GM12878 (cell line): ENCODE results near the gene IP6K3. TPM values are rescaled to one million over a fixed set of nuclear protein-coding genes. Genes with fewer than 3 reads are reported as not detected.

Experiments
- ATAC-seq: fragments of 200-7000 bp; cut with Tn5 transposase; 3 replicates; pipeline ENCODE4 v1.9.1; 2020; ENCODE audit warnings: mild to moderate bottlenecking, moderate library complexity
- BruUV-seq: library from RNA; stranded (reverse); fragments of 400-500 nt; replicated peaks from 2 replicates; lab custom pipeline; 2021; lab: Mats Ljungman, UMichigan
- CTCF ChIA-PET: fragments of 300-600 bp; sonication (Branson Sonifier 250); formaldehyde crosslinking; extraction: SDS; loops from one replicate; lab custom pipeline; 2021; ENCODE audit warnings: inconsistent platforms; lab: Yijun Ruan, JAX
- POLR2A ChIA-PET: fragments of 350-600 bp; formaldehyde crosslinking; extraction: SDS; loops from one replicate; lab custom pipeline; 2021; ENCODE audit warnings: inconsistent platforms; lab: Charles Lee
- RAD21 ChIA-PET: fragments of 300-600 bp; sonication (Branson Sonifier 250); formaldehyde crosslinking; loops from one replicate; lab custom pipeline; 2023; ENCODE audit warnings: antibody characterized with exemption; ENCODE audit not compliant: unreplicated experiment; lab: Charles Lee
- SMC1A ChIA-PET: fragments of 300-600 bp; sonication (Branson Sonifier 250); formaldehyde crosslinking; loops from one replicate; lab custom pipeline; 2023; ENCODE audit not compliant: unreplicated experiment, uncharacterized antibody; lab: Charles Lee
- DNase-seq: peaks from one replicate; pipeline ENCODE4 v3.0.0-alpha.2; 2011; ENCODE audit warnings: low read depth, low spot score
- FAIRE-seq: peaks from 3 replicates; lab custom pipeline; 2011; peaks lifted over from hg19 to GRCh38; lab: Jason Lieb, UNC
- H2AFZ ChIP-seq: 2 replicates; pipeline ENCODE4 v1.6.0; 2011; ENCODE audit warnings: low read depth, low read length, control low read depth; ENCODE audit not compliant: control insufficient read depth
- H3K27ac ChIP-seq: 2 replicates; pipeline ENCODE4 v1.5.1; 2011; ENCODE audit warnings: control low read depth; ENCODE audit not compliant: control insufficient read depth, insufficient read depth
- H3K27me3 ChIP-seq, 2 experiments: replicated peaks in 1 of 2; 2 replicates each; pipeline versions ENCODE4 v1.6.0 to v1.6.1; 2011; ENCODE audit warnings: low read length in 1 of 2; ENCODE audit not compliant: control insufficient read depth in 2 of 2, insufficient read depth in 2 of 2
- H3K36me3 ChIP-seq, 2 experiments: 2 replicates each; pipeline ENCODE4 v1.5.1; 2011; ENCODE audit warnings: low read length in 1 of 2; ENCODE audit not compliant: control insufficient read depth in 2 of 2, insufficient read depth in 2 of 2
- H3K4me1 ChIP-seq: 2 replicates; pipeline ENCODE4 v1.6.1; 2011; ENCODE audit warnings: mild to moderate bottlenecking, low read length, moderate library complexity, mixed read lengths; ENCODE audit not compliant: control insufficient read depth, insufficient read depth
- H3K4me2 ChIP-seq: 2 replicates; pipeline ENCODE4 v1.6.0; 2011; ENCODE audit warnings: control low read depth; ENCODE audit not compliant: control insufficient read depth, insufficient read depth
- H3K4me3 ChIP-seq: fragments of 200-600 bp; sonication (generic); 2 replicates; pipeline ENCODE4 v1.5.1; 2016
- H3K79me2 ChIP-seq: 2 replicates; pipeline ENCODE4 v1.6.0; 2011; ENCODE audit warnings: low read length; ENCODE audit not compliant: control insufficient read depth, insufficient read depth
- H3K9ac ChIP-seq: 2 replicates; pipeline ENCODE4 v1.8.0; 2011; ENCODE audit warnings: low read length, control low read depth, mixed read lengths; ENCODE audit not compliant: control insufficient read depth, insufficient read depth
- H3K9me3 ChIP-seq: replicated peaks from 3 replicates; pipeline ENCODE4 v1.5.1; 2011; ENCODE audit warnings: mild to moderate bottlenecking, low read length; ENCODE audit not compliant: control insufficient read depth, insufficient read depth
- H4K20me1 ChIP-seq: 2 replicates; pipeline ENCODE4 v1.6.0; 2011; ENCODE audit not compliant: control insufficient read depth, insufficient read depth
- EGR1 ChIP-seq, 2 experiments: IDR thresholded peaks; 1 replicate in 1 of 2; 2 replicates in 1 of 2; pipeline ENCODE4 v1.6.1; 2011 to 2012; ENCODE audit warnings: low read depth in 2 of 2, low read length in 2 of 2, borderline replicate concordance in 1 of 2, mild to moderate bottlenecking in 1 of 2, moderate library complexity in 1 of 2
- HDGF ChIP-seq: fragments of 450-650 bp; IDR thresholded peaks from 2 replicates; pipeline ENCODE4 v1.6.1; 2016; ENCODE audit warnings: antibody characterized with exemption
- TARDBP ChIP-seq: IDR thresholded peaks from 2 replicates; pipeline ENCODE4 v1.6.1; 2016; ENCODE audit warnings: borderline replicate concordance
- ZNF622 ChIP-seq: fragments of 450-650 bp; IDR thresholded peaks from 2 replicates; pipeline ENCODE4 v1.6.1; 2017; ENCODE audit warnings: mild to moderate bottlenecking, inconsistent platforms
- WGBS: methylation state at CpG from one replicate; pipeline ENCODE4 v1.1.6; 2016; ENCODE audit warnings: low lambda C conversion rate; ENCODE audit not compliant: insufficient replicate concordance, insufficient coverage; ENCODE audit errors: missing lambda C conversion rate; 5-methylcytosine and 5-hydroxymethylcytosine counted together
- in situ Hi-C: fragments of 300-500 bp; cut with MboI; formaldehyde crosslinking; loops from 9 replicates; pipeline ENCODE4 v1.14.3; 2018; ENCODE audit warnings: mixed read lengths
- intact Hi-C: fragments of 100-400 bp; cut with micrococcal nuclease; formaldehyde crosslinking; loops from one replicate; pipeline ENCODE4 v1.14.2; 2022; ENCODE audit not compliant: unreplicated experiment
- polyA plus RNA-seq, 11 experiments: library from polyadenylated mRNA; depleted of rRNA in 4 of 11; unstranded in 6 of 11; stranded (reverse) in 5 of 11; fragments of >200 nt; fragmentation: Nextera tagmentation in 4 of 11; fragmentation: Illumina TruSeq in 1 of 11; extraction: Ambion mirVana in 4 of 11; extraction: Trizol in 1 of 11; gene quantifications; 1 replicate in 1 of 11; 2 replicates in 10 of 11; pipeline versions ENCODE4 v1.2.1 to v1.2.3, GENCODE V29; 2011 to 2016; ENCODE audit warnings: inconsistent platforms in 2 of 11, missing spikeins in 2 of 11, low read depth in 1 of 11
- total RNA-seq, 4 experiments: library from RNA; depleted of rRNA in 3 of 4; stranded (reverse); fragments of >200 nt in 3 of 4; fragmentation: Illumina TruSeq in 1 of 4; extraction: Trizol in 1 of 4; gene quantifications; 2 replicates each; pipeline versions ENCODE4 v1.2.1 to v1.2.3, GENCODE V29; 2013 to 2021
- TF ChIP-seq, protein P1 (sequence below): fragments of 450-650 bp; IDR thresholded peaks from 2 replicates; pipeline ENCODE4 v1.6.1; 2016; ENCODE audit warnings: mild to moderate bottlenecking, moderate library complexity, borderline replicate concordance
- TF ChIP-seq, protein P2 (sequence below), 3 experiments: IDR thresholded peaks in 2 of 3; conservative IDR thresholded peaks in 1 of 3; 2 replicates each; pipeline ENCODE4 v1.5.1; 2011; ENCODE audit warnings: low read depth in 3 of 3, low read length in 3 of 3, mild to moderate bottlenecking in 3 of 3, control low read depth in 2 of 3, moderate library complexity in 2 of 3, inconsistent platforms in 1 of 3, mixed read lengths in 1 of 3; ENCODE audit not compliant: control insufficient read depth in 2 of 3, insufficient read depth in 1 of 3; ENCODE audit errors: extremely low read depth in 1 of 3

Gene IP6K3
- total and polyA plus RNA-seq, 10 of the 15 experiments (the other 5 are each of a cell fraction or from before 2014, with no cell fraction given): 0.02 to 0.15 (median 0.09) TPM; not detected in 7

DNA sequence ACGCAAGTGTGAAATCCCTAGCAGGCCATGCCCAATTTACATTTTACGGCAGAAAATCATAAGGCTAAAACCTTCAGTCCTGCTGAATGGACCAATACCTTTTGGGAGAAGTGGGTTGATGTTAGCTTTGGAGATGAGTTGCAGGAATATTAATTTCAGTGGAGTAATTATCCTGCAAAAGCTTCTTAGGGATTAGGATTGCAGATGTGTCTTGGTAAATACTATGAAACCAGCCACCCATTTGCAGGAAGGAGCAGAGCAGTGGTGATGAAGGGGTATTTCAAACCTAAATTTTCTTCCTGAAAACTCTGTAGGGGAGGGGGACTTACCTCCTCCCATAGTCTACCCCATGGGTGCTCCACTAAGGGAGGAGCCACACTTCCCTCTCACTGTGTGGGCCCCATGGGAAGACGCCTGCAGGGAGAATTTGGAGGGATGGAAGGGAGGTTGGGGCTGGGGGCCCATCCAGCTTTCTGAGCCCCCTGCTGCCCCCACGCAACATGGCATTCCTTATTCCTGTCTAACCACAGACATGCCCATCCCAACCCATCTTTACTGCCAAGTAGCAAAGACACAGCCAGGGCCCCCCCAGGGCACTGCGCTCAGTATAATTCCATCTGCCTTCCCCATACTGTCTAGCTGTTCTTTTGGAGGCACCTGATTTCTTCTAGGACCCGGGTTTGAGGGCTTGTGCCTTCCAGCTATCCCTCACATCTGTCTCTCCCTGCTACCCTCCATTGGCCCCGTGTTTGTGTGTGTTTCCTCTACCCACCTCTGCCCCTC, 20.6 kb downstream of the IP6K3 start:
- H3K4me1 ChIP-seq: peaks cover 3% of the 10 kb centered on the region; the same call in 1 of the 2 replicates
- whole genome bisulfite sequencing: 51% methylated on average over 7 of the region's 7 CpGs
- in situ Hi-C loops (no loop called here), intact Hi-C loops (no loop called here)
- no peak overlapping the region for H3K9ac ChIP-seq
- no peak overlapping the region for H3K27ac ChIP-seq
- ChIA-PET RAD21 (interaction anchor here (1.1 kb wide), 1 partner anchor 13 kb away, joined by 3 read pairs; no protein-coding TSS in a partner anchor), POLR2A (interaction anchor here (1.4 kb wide), 1 partner anchor 15 kb away, joined by 3 read pairs; the partner anchor contains the start of gene UQCC2), CTCF (interaction anchor here (0.9 to 1.4 kb wide), 3 partner anchors 15 to 141 kb away, joined by 3 to 5 read pairs (median 4); partner anchors contain the start of gene UQCC2), SMC1A (interaction anchor here (0.6 to 0.8 kb wide), 2 partner anchors 15 to 45 kb away, joined by 3 read pairs; partner anchors contain the start of gene UQCC2)
- no peaks in the 10 kb centered on the region for H3K36me3 ChIP-seq
- H3K4me2 ChIP-seq: no peak overlapping the region
- H4K20me1 ChIP-seq: no peaks in the 10 kb centered on the region; the same call in 1 of the 2 replicates
- H2AFZ ChIP-seq: no peak overlapping the region
- no peak overlapping the region for H3K4me3 ChIP-seq
- FAIRE-seq: no peak
- TF ChIP-seq, protein P1, sequence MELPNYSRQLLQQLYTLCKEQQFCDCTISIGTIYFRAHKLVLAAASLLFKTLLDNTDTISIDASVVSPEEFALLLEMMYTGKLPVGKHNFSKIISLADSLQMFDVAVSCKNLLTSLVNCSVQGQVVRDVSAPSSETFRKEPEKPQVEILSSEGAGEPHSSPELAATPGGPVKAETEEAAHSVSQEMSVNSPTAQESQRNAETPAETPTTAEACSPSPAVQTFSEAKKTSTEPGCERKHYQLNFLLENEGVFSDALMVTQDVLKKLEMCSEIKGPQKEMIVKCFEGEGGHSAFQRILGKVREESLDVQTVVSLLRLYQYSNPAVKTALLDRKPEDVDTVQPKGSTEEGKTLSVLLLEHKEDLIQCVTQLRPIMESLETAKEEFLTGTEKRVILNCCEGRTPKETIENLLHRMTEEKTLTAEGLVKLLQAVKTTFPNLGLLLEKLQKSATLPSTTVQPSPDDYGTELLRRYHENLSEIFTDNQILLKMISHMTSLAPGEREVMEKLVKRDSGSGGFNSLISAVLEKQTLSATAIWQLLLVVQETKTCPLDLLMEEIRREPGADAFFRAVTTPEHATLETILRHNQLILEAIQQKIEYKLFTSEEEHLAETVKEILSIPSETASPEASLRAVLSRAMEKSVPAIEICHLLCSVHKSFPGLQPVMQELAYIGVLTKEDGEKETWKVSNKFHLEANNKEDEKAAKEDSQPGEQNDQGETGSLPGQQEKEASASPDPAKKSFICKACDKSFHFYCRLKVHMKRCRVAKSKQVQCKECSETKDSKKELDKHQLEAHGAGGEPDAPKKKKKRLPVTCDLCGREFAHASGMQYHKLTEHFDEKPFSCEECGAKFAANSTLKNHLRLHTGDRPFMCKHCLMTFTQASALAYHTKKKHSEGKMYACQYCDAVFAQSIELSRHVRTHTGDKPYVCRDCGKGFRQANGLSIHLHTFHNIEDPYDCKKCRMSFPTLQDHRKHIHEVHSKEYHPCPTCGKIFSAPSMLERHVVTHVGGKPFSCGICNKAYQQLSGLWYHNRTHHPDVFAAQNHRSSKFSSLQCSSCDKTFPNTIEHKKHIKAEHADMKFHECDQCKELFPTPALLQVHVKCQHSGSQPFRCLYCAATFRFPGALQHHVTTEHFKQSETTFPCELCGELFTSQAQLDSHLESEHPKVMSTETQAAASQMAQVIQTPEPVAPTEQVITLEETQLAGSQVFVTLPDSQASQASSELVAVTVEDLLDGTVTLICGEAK: no peak
- TF ChIP-seq ZNF622 (no peak), TARDBP (no peak), HDGF (no peak), EGR1 (IDR thresholded peaks at IDR 0.05; ENCODE audit: borderline replicate concordance in 1 of 2, low read depth in 2 of 2, low read length in 2 of 2) (no peak)
- TF ChIP-seq, protein P2, sequence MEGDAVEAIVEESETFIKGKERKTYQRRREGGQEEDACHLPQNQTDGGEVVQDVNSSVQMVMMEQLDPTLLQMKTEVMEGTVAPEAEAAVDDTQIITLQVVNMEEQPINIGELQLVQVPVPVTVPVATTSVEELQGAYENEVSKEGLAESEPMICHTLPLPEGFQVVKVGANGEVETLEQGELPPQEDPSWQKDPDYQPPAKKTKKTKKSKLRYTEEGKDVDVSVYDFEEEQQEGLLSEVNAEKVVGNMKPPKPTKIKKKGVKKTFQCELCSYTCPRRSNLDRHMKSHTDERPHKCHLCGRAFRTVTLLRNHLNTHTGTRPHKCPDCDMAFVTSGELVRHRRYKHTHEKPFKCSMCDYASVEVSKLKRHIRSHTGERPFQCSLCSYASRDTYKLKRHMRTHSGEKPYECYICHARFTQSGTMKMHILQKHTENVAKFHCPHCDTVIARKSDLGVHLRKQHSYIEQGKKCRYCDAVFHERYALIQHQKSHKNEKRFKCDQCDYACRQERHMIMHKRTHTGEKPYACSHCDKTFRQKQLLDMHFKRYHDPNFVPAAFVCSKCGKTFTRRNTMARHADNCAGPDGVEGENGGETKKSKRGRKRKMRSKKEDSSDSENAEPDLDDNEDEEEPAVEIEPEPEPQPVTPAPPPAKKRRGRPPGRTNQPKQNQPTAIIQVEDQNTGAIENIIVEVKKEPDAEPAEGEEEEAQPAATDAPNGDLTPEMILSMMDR (IDR thresholded peaks at IDR 0.05 in 2 of 3, conservative IDR thresholded peaks at IDR 0.05 in 1 of 3; ENCODE audit: control insufficient read depth in 2 of 3, extremely low read depth in 1 of 3, insufficient read depth in 1 of 3, low read depth in 3 of 3, low read length in 3 of 3): no peak
- ATAC-seq: no peak
- peaks cover 6 to 15% of the 10 kb centered on the region in 2 experiments; a peak in 2 of 4 replicates for H3K27me3 ChIP-seq
- no peaks in the 10 kb centered on the region for H3K79me2 ChIP-seq
- H3K9me3 ChIP-seq: no peaks in the 10 kb centered on the region
- no peak for DNase-seq
- no TSS peak for BruUV-seq
